K562 (cell line): Measurements from ENCODE around the gene AP3B1. TPM values are rescaled to one million over a fixed set of nuclear protein-coding genes. Genes with fewer than 3 reads are reported as not detected.

Source experiments
- ATAC-seq: fragments of 200-7000 bp; cut with Tn5 transposase; 3 replicates; pipeline ENCODE4 v1.9.1; 2020; ENCODE audit warnings: moderate library complexity
- BruUV-seq: library from RNA; stranded (reverse); fragments of 400-500 nt; replicated peaks from 2 replicates; lab custom pipeline; 2021; lab: Mats Ljungman, UMichigan
- CTCF ChIA-PET: fragments of 300-600 bp; formaldehyde crosslinking; extraction: SDS; loops from one replicate; lab custom pipeline; 2021; ENCODE audit warnings: low intra/inter-chr PET ratio; lab: Yijun Ruan, JAX
- POLR2A ChIA-PET: fragments of 300-600, 350-650 bp; sonication (Branson Sonifier 250); formaldehyde crosslinking; extraction: SDS; loops from one replicate; lab custom pipeline; 2021; ENCODE audit warnings: antibody characterized with exemption, inconsistent platforms; lab: Yijun Ruan, JAX
- DNase-seq, 4 experiments: peaks; one replicate each; pipeline versions ENCODE4 v3.0.0 to v3.0.0-alpha.2; 2011 to 2018; ENCODE audit warnings: low spot score in 3 of 4, mixed read lengths in 3 of 4; ENCODE audit errors: extremely low read depth in 1 of 4
- FAIRE-seq: peaks from 2 replicates; lab custom pipeline; 2011; peaks lifted over from hg19 to GRCh38; lab: Jason Lieb, UNC
- H2AFZ ChIP-seq: 2 replicates; pipeline ENCODE4 v1.6.0; 2011; ENCODE audit warnings: low read depth, low read length, control low read depth, inconsistent platforms
- H3K27ac ChIP-seq: fragments of 200-600 bp; 3 replicates; pipeline ENCODE4 v1.8.0; 2011; ENCODE audit warnings: low read depth, mild to moderate bottlenecking, control low read depth, inconsistent platforms, low read length, moderate library complexity, mixed read lengths; ENCODE audit errors: extremely low read depth
- H3K27me3 ChIP-seq, 2 experiments: fragments of 300-600 bp in 1 of 2; 2 replicates in 1 of 2; 3 replicates in 1 of 2; pipeline versions ENCODE4 v1.6.0 to v1.8.0; 2011; ENCODE audit warnings: inconsistent platforms in 2 of 2, low read length in 2 of 2, mild to moderate bottlenecking in 1 of 2, mixed read lengths in 1 of 2, moderate library complexity in 1 of 2; ENCODE audit not compliant: control insufficient read depth in 2 of 2, insufficient read depth in 2 of 2
- H3K36me3 ChIP-seq: fragments of 300-600 bp; 3 replicates; pipeline ENCODE4 v1.8.0; 2011; ENCODE audit warnings: mild to moderate bottlenecking, low read length, inconsistent platforms; ENCODE audit not compliant: control insufficient read depth, insufficient read depth
- H3K4me1 ChIP-seq, 2 experiments: fragments of 200-600 bp in 1 of 2; replicated peaks in 1 of 2; 2 replicates in 1 of 2; 3 replicates in 1 of 2; pipeline versions ENCODE4 v1.5.1 to v1.8.0; 2011; ENCODE audit warnings: inconsistent platforms in 2 of 2, low read length in 2 of 2, mild to moderate bottlenecking in 1 of 2, mixed read lengths in 1 of 2, moderate library complexity in 1 of 2; ENCODE audit not compliant: control insufficient read depth in 2 of 2, insufficient read depth in 2 of 2
- H3K4me2 ChIP-seq: 2 replicates; pipeline ENCODE4 v1.6.1; 2011; ENCODE audit warnings: low read length, control low read depth, inconsistent platforms, mixed read lengths; ENCODE audit not compliant: insufficient read depth
- H3K4me3 ChIP-seq: fragments of 200-600 bp; sonication (generic), shearing (Covaris generic); 2 replicates; pipeline ENCODE4 v1.5.1; 2016; ENCODE audit warnings: control low read depth, inconsistent platforms
- H3K79me2 ChIP-seq: fragments of 200-600 bp; 3 replicates; pipeline ENCODE4 v1.8.0; 2011; ENCODE audit warnings: low read length, inconsistent platforms; ENCODE audit not compliant: control insufficient read depth, insufficient read depth
- H3K9ac ChIP-seq, 2 experiments: 2 replicates each; pipeline versions ENCODE4 v1.6.0 to v1.6.1; 2011; ENCODE audit warnings: low read depth in 2 of 2, low read length in 2 of 2, control low read depth in 1 of 2, inconsistent platforms in 1 of 2, mild to moderate bottlenecking in 1 of 2, mixed read lengths in 1 of 2; ENCODE audit not compliant: insufficient read depth in 1 of 2
- H3K9me1 ChIP-seq: one replicate; pipeline ENCODE4 v1.6.0; 2011; ENCODE audit warnings: inconsistent platforms, mild to moderate bottlenecking, low read length, moderate library complexity; ENCODE audit not compliant: control insufficient read depth, insufficient read depth
- H3K9me3 ChIP-seq: replicated peaks from 2 replicates; pipeline ENCODE4 v1.5.1; 2011; ENCODE audit warnings: low read depth, low read length, inconsistent platforms; ENCODE audit not compliant: control insufficient read depth, insufficient read depth
- H4K20me1 ChIP-seq: replicated peaks from 2 replicates; pipeline ENCODE4 v1.6.1; 2011; ENCODE audit warnings: low read length, inconsistent platforms, mixed read lengths; ENCODE audit not compliant: control insufficient read depth, insufficient read depth
- CCAR2 ChIP-seq: fragments of 200-400 bp; formaldehyde crosslinking; IDR thresholded peaks from 2 replicates; pipeline ENCODE4 v1.6.1; 2017; ENCODE audit warnings: mild to moderate bottlenecking, low read depth, low read length
- CREB1 ChIP-seq, 2 experiments: sonication (generic) in 1 of 2; formaldehyde crosslinking in 1 of 2; IDR thresholded peaks; 2 replicates each; pipeline versions ENCODE4 v1.6.1 to v1.8.0; 2012 to 2022; ENCODE audit warnings: inconsistent platforms in 1 of 2, mild to moderate bottlenecking in 1 of 2, missing genetic modification reagents in 1 of 2, moderate library complexity in 1 of 2
- HMG20B ChIP-seq: fragments of 250-450 bp; sonication (Bioruptor Pico); IDR thresholded peaks from 2 replicates; pipeline ENCODE4 v1.5.0; 2021; ENCODE audit warnings: mild to moderate bottlenecking
- MCM5 ChIP-seq: fragments of 450-650 bp; IDR thresholded peaks from 2 replicates; pipeline ENCODE4 v1.6.1; 2016; ENCODE audit warnings: low read depth
- RBM17 ChIP-seq: fragments of 200-400 bp; formaldehyde crosslinking; IDR thresholded peaks from 2 replicates; pipeline ENCODE4 v1.6.1; 2017; ENCODE audit warnings: low read depth, mild to moderate bottlenecking, low read length, borderline replicate concordance
- RUNX1 ChIP-seq: sonication (generic); IDR thresholded peaks from 2 replicates; pipeline ENCODE4 v1.6.1; 2016; ENCODE audit warnings: antibody characterized with exemption, low read depth
- ZNF436 ChIP-seq: fragments of 250-450, 450-650 bp; sonication (Bioruptor Pico); formaldehyde crosslinking; IDR thresholded peaks from 2 replicates; pipeline ENCODE4 v1.7.0; 2020; ENCODE audit warnings: mild to moderate bottlenecking
- ZNF561 ChIP-seq: fragments of 450-650 bp; formaldehyde crosslinking; conservative IDR thresholded peaks from 2 replicates; pipeline ENCODE4 v1.4.0; 2020; ENCODE audit warnings: mild to moderate bottlenecking, moderate library complexity
- ZSCAN29 ChIP-seq: fragments of 450-650 bp; IDR thresholded peaks from 2 replicates; pipeline ENCODE4 v1.6.1; 2017
- WGBS: fragments of 100-300 bp; shearing (Covaris generic); methylation state at CpG from one replicate; pipeline ENCODE4 v1.1.6; 2016; ENCODE audit warnings: low coverage, mixed read lengths; ENCODE audit not compliant: insufficient coverage; ENCODE audit errors: missing lambda C conversion rate; 5-methylcytosine and 5-hydroxymethylcytosine counted together
- in situ Hi-C: fragments of 300-500 bp; cut with MboI; formaldehyde crosslinking; loops from 4 replicates; pipeline ENCODE4 v1.15.0; 2018; ENCODE audit warnings: inconsistent platforms, mixed read lengths
- intact Hi-C: fragments of 100-400 bp; cut with micrococcal nuclease; formaldehyde crosslinking; loops from 2 replicates; pipeline ENCODE4 v1.14.2; 2022
- polyA plus RNA-seq, 8 experiments: library from polyadenylated mRNA; depleted of rRNA in 4 of 8; stranded (reverse) in 5 of 8; unstranded in 3 of 8; fragments of >200 nt; fragmentation: Nextera tagmentation in 2 of 8; fragmentation: Illumina TruSeq in 1 of 8; extraction: Ambion mirVana in 2 of 8; extraction: Trizol in 1 of 8; gene quantifications; 2 replicates each; pipeline versions ENCODE4 v1.2.1 to v1.2.3, GENCODE V29; 2011 to 2014; ENCODE audit warnings: inconsistent platforms in 1 of 8, missing spikeins in 1 of 8
- total RNA-seq, 7 experiments: library from RNA; depleted of rRNA in 6 of 7; stranded (reverse); fragments of >200 nt in 6 of 7; fragmentation: Illumina TruSeq in 2 of 7; extraction: Trizol in 2 of 7; gene quantifications; 2 replicates each; pipeline versions ENCODE4 v1.2.1 to v1.2.3, GENCODE V29; 2011 to 2021; ENCODE audit warnings: low replicate concordance in 1 of 7
- TF ChIP-seq, protein P1 (sequence below), 3 experiments: fragments of 200-800 bp in 1 of 3; fragments of 250-450 bp in 1 of 3; fragments of 450-650 bp in 1 of 3; sonication (Bioruptor Pico) in 1 of 3; sonication (Bioruptor generic) in 1 of 3; formaldehyde crosslinking in 1 of 3; IDR thresholded peaks; 2 replicates each; pipeline versions ENCODE4 v1.6.1 to v1.8.0; 2016 to 2022; ENCODE audit warnings: mild to moderate bottlenecking in 2 of 3, missing genetic modification characterization in 2 of 3, missing compliant biosample characterization in 1 of 3, moderate library complexity in 1 of 3
- TF ChIP-seq, protein P2 (sequence below): fragments of 450-650 bp; formaldehyde crosslinking; IDR thresholded peaks from 2 replicates; pipeline ENCODE4 v1.4.0; 2022; ENCODE audit warnings: missing genetic modification characterization
- TF ChIP-seq, protein P3 (sequence below): sonication (generic); IDR thresholded peaks from 2 replicates; pipeline ENCODE4 v1.6.1; 2016
- TF ChIP-seq, protein P4 (sequence below): fragments of 250-450 bp; sonication (Bioruptor Pico); IDR thresholded peaks from 2 replicates; pipeline ENCODE4 v1.9.0; 2021; ENCODE audit warnings: mild to moderate bottlenecking, inconsistent platforms

Gene AP3B1
- total and polyA plus RNA-seq, 9 of the 15 experiments (the other 6 are each of a cell fraction or from before 2014, with no cell fraction given), result 21.1 to 61.8 (median 42.2) TPM

DNA sequence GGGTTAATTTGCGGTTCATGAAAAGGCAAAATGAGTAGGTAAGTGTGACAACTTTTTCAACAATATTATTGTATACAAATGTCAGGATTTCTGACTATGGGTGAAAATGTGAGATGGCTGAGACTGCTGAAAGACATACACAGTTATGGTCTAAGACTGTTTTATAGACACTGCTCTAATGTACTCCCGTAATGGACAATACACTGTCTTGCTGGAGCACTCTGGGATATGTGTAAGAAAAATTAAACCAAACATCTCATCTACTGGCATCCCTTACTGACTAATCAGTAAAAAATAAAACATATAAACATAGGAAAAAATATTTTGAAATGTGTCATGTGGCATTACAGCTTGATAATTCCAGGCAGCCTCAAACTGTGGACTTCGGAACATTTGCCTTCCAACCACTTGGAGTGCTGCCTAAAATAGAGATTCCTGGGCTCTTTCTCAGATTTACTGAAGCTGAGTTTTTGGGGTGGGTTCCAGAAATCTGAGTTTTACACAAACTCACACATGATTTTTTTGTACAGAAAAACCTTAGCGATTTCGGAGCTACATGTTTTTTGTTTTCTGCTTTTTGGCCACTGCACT, 284.5 kb downstream of the AP3B1 start:
- CTCF ChIA-PET, result interaction anchor here (0.7 kb wide), 1 partner anchor 449 kb away, joined by 3 read pairs; no protein-coding TSS in a partner anchor
- POLR2A ChIA-PET, result interaction anchor here (0.6 kb wide), 1 partner anchor 32 kb away, joined by 3 read pairs; no protein-coding TSS in a partner anchor
- DNase-seq, result no peak
- FAIRE-seq, result no peak
- 90% methylated on average over 5 of the region's 5 CpGs for WGBS
- Histone ChIP-seq H3K9me3 (no peaks in the 10 kb centered on the region), H2AFZ (no peak overlapping the region), H3K9ac (no peak overlapping the region), H3K36me3 (no peaks in the 10 kb centered on the region), H3K4me2 (no peak overlapping the region), H3K27me3 (no peaks in the 10 kb centered on the region), H3K27ac (no peak overlapping the region), H4K20me1 (no peaks in the 10 kb centered on the region), H3K4me3 (no peak overlapping the region), H3K79me2 (no peaks in the 10 kb centered on the region), H3K9me1 (no peaks in the 10 kb centered on the region), H3K4me1 (no peaks in the 10 kb centered on the region)
- no peak for ATAC-seq
- intact Hi-C loops (loop anchor here (2.0 kb wide), 1 partner anchor 449 kb away; no protein-coding TSS in a partner anchor), in situ Hi-C loops (no loop called here)
- no TSS peak for BruUV-seq
- TF ChIP-seq, protein P1, sequence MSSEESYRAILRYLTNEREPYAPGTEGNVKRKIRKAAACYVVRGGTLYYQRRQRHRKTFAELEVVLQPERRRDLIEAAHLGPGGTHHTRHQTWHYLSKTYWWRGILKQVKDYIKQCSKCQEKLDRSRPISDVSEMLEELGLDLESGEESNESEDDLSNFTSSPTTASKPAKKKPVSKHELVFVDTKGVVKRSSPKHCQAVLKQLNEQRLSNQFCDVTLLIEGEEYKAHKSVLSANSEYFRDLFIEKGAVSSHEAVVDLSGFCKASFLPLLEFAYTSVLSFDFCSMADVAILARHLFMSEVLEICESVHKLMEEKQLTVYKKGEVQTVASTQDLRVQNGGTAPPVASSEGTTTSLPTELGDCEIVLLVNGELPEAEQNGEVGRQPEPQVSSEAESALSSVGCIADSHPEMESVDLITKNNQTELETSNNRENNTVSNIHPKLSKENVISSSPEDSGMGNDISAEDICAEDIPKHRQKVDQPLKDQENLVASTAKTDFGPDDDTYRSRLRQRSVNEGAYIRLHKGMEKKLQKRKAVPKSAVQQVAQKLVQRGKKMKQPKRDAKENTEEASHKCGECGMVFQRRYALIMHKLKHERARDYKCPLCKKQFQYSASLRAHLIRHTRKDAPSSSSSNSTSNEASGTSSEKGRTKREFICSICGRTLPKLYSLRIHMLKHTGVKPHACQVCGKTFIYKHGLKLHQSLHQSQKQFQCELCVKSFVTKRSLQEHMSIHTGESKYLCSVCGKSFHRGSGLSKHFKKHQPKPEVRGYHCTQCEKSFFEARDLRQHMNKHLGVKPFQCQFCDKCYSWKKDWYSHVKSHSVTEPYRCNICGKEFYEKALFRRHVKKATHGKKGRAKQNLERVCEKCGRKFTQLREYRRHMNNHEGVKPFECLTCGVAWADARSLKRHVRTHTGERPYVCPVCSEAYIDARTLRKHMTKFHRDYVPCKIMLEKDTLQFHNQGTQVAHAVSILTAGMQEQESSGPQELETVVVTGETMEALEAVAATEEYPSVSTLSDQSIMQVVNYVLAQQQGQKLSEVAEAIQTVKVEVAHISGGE (CRISPR knock-in tag; IDR thresholded peaks at IDR 0.05), result no peak
- TF ChIP-seq, protein P2, sequence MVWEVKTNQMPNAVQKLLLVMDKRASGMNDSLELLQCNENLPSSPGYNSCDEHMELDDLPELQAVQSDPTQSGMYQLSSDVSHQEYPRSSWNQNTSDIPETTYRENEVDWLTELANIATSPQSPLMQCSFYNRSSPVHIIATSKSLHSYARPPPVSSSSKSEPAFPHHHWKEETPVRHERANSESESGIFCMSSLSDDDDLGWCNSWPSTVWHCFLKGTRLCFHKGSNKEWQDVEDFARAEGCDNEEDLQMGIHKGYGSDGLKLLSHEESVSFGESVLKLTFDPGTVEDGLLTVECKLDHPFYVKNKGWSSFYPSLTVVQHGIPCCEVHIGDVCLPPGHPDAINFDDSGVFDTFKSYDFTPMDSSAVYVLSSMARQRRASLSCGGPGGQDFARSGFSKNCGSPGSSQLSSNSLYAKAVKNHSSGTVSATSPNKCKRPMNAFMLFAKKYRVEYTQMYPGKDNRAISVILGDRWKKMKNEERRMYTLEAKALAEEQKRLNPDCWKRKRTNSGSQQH (CRISPR knock-in tag), result no peak
- TF ChIP-seq RBM17 (no peak), CCAR2 (no peak), CREB1 (IDR thresholded peaks at IDR 0.05) (no peak), CREB1 (CRISPR knock-in tag; IDR thresholded peaks at IDR 0.05) (no peak), MCM5 (no peak), ZNF561 (CRISPR knock-in tag) (no peak), RUNX1 (no peak), ZSCAN29 (no peak), HMG20B (CRISPR knock-in tag) (no peak), ZNF436 (CRISPR knock-in tag) (no peak)
- TF ChIP-seq, protein P3, sequence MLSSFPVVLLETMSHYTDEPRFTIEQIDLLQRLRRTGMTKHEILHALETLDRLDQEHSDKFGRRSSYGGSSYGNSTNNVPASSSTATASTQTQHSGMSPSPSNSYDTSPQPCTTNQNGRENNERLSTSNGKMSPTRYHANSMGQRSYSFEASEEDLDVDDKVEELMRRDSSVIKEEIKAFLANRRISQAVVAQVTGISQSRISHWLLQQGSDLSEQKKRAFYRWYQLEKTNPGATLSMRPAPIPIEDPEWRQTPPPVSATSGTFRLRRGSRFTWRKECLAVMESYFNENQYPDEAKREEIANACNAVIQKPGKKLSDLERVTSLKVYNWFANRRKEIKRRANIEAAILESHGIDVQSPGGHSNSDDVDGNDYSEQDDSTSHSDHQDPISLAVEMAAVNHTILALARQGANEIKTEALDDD, result no peak
- TF ChIP-seq, protein P4, sequence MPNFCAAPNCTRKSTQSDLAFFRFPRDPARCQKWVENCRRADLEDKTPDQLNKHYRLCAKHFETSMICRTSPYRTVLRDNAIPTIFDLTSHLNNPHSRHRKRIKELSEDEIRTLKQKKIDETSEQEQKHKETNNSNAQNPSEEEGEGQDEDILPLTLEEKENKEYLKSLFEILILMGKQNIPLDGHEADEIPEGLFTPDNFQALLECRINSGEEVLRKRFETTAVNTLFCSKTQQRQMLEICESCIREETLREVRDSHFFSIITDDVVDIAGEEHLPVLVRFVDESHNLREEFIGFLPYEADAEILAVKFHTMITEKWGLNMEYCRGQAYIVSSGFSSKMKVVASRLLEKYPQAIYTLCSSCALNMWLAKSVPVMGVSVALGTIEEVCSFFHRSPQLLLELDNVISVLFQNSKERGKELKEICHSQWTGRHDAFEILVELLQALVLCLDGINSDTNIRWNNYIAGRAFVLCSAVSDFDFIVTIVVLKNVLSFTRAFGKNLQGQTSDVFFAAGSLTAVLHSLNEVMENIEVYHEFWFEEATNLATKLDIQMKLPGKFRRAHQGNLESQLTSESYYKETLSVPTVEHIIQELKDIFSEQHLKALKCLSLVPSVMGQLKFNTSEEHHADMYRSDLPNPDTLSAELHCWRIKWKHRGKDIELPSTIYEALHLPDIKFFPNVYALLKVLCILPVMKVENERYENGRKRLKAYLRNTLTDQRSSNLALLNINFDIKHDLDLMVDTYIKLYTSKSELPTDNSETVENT (CRISPR knock-in tag), result no peak
